GM12891 (cell line): ENCODE data around the gene CRADD.
"Not testable (repeated sequence)": the region's sequence is repeated elsewhere in the genome, so short reads cannot be mapped to it uniquely, and the experiment has no call there.

Experiments used
- DNase-seq: peaks from one replicate; pipeline ENCODE4 v3.0.0; 2011; ENCODE audit warnings: low spot score; ENCODE audit not compliant: insufficient read length
- FAIRE-seq: peaks from 2 replicates; lab custom pipeline; 2011; peaks lifted over from hg19 to GRCh38; lab: Jason Lieb, UNC
- PAX5 ChIP-seq: IDR thresholded peaks from 2 replicates; pipeline ENCODE4 v1.6.1; 2011; ENCODE audit warnings: low read length, moderate library complexity, mild to moderate bottlenecking; ENCODE audit not compliant: insufficient read depth, severe bottlenecking
- POLR2A ChIP-seq: IDR thresholded peaks from 2 replicates; pipeline ENCODE4 v1.6.1; 2011; ENCODE audit warnings: low read depth, low read length, control low read depth
- POLR2AphosphoS5 ChIP-seq: IDR thresholded peaks from 2 replicates; pipeline ENCODE4 v1.6.1; 2011; ENCODE audit warnings: low read depth, low read length, control low read depth
- POU2F2 ChIP-seq: IDR thresholded peaks from 2 replicates; pipeline ENCODE4 v1.6.1; 2011; ENCODE audit warnings: low read depth, mild to moderate bottlenecking, control low read depth, low read length, moderate library complexity
- SPI1 ChIP-seq: IDR thresholded peaks from 2 replicates; pipeline ENCODE4 v1.6.1; 2011; ENCODE audit warnings: low read depth, low read length, control low read depth
- TAF1 ChIP-seq: IDR thresholded peaks from 2 replicates; pipeline ENCODE4 v1.6.1; 2011; ENCODE audit warnings: low read depth, low read length, control low read depth

The CRADD gene

GRCh38 chr12:93914281-93914680 is 237.1 kb downstream of the CRADD start:
- TF ChIP-seq POU2F2 (no peak), SPI1 (no peak), TAF1 (no peak)
- FAIRE-seq (no peak), DNase-seq (no peak)

- TF ChIP-seq TAF1 (no peak), POLR2A (no peak), POU2F2 (no peak), POLR2AphosphoS5 (no peak), SPI1 (no peak), PAX5 (no peak)
- no peak for DNase-seq
- no peak for FAIRE-seq
Measured at GRCh38 chr12:93915411-93915810, 238.2 kb downstream of the CRADD start.

- FAIRE-seq, result no peak
- no peak for DNase-seq
- TF ChIP-seq POU2F2, result no peak
Measured at GRCh38 chr12:93916402-93916801, 239.2 kb downstream of the CRADD start.

GRCh38 chr12:93918262-93918661 is 241.1 kb downstream of the CRADD start:
- DNase-seq, result no peak
- FAIRE-seq, result no peak
- no peak for TF ChIP-seq POLR2A
- no peak for TF ChIP-seq SPI1
- TF ChIP-seq POLR2AphosphoS5, result no peak
- TF ChIP-seq POU2F2, result no peak
- TF ChIP-seq TAF1, result no peak
- TF ChIP-seq PAX5, result no peak

GRCh38 chr12:93918900-93919299 is 241.7 kb downstream of the CRADD start:
- DNase-seq, result no peak
- TF ChIP-seq POU2F2 (no peak), POLR2AphosphoS5 (no peak), TAF1 (no peak), POLR2A (no peak), SPI1 (no peak), PAX5 (no peak)
- no peak for FAIRE-seq

GRCh38 chr12:93921521-93921920 is 244.3 kb downstream of the CRADD start:
- FAIRE-seq, result no peak
- TF ChIP-seq POU2F2 (no peak), POLR2A (no peak), SPI1 (no peak), TAF1 (no peak), PAX5 (no peak), POLR2AphosphoS5 (no peak)
- DNase-seq, result no peak

- DNase-seq (no peak), FAIRE-seq (no peak)
- TF ChIP-seq POU2F2 (no peak), POLR2A (no peak), SPI1 (no peak), PAX5 (no peak), POLR2AphosphoS5 (no peak), TAF1 (no peak)
Measured at GRCh38 chr12:93922583-93923006, 245.4 kb downstream of the CRADD start.

- DNase-seq (no peak), FAIRE-seq (no peak)
- no peak for TF ChIP-seq PAX5
Measured at GRCh38 chr12:93924367-93924766, 247.2 kb downstream of the CRADD start.

GRCh38 chr12:93925585-93926205 is 248.5 kb downstream of the CRADD start:
- DNase-seq, result no peak
- no peak for FAIRE-seq
- TF ChIP-seq POLR2A (no peak), TAF1 (no peak), PAX5 (no peak), POLR2AphosphoS5 (no peak), POU2F2 (no peak)

- no peak for DNase-seq
Measured at GRCh38 chr12:93926237-93926636, 249.1 kb downstream of the CRADD start.

GRCh38 chr12:93929081-93929480 is 251.9 kb downstream of the CRADD start:
- not testable (repeated sequence) for DNase-seq, FAIRE-seq

More at GRCh38 chr12:93926237-93926636, 249.1 kb downstream of the CRADD start:
- FAIRE-seq, result no peak
- TF ChIP-seq SPI1 (no peak), TAF1 (no peak), POLR2A (no peak), POLR2AphosphoS5 (no peak), PAX5 (no peak), POU2F2 (no peak)

- no peak for DNase-seq
- FAIRE-seq, result no peak
- TF ChIP-seq POLR2AphosphoS5 (no peak), SPI1 (no peak), PAX5 (no peak), POLR2A (no peak), TAF1 (no peak), POU2F2 (no peak)
Measured at GRCh38 chr12:93937812-93938211, 260.6 kb downstream of the CRADD start.
